ENCODE results near the gene ABR.

DNA sequence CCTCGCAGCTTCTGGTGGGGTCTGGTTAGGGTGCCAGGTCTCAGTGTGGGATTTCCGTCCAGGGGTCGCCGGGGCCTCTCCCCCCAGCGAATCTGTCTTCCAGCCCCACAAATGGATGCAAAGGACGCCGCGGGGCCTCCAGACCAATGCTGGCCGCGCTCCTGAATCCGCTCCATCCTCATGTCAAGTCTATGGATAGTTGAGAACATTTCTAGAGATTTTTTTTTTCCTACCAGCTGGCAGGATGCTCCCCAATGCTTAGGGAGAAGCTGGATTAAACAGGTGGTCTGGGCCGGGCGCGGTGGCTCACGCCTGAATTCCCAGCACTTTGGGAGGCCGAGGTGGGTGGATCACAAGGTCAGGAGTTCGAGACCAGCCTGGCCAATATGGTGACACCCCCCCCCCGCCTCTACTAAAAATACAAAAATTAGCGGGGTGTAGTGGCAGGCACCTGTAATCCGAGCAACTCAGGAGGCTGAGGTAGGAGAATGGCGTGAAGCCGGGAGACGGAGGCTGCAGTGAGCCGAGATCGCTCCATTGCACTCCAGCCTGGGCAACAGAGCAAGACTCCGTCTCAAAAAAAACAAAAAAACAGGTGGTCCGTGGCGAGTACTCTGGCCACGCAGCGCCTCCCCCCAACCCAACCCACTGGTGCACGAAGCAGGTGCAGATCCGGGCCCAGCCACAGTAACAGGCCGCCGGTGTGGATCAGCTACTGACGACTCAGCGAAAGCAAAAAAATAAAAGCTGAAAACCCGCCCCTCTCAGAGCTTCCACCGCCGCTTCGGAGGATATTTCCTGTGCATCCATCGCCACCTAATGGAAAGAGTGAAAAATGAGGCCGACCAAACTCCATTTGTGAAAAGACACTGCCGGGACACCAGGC is 199.1 kb downstream of the ABR start:
- TF ChIP-seq, protein P1, sequence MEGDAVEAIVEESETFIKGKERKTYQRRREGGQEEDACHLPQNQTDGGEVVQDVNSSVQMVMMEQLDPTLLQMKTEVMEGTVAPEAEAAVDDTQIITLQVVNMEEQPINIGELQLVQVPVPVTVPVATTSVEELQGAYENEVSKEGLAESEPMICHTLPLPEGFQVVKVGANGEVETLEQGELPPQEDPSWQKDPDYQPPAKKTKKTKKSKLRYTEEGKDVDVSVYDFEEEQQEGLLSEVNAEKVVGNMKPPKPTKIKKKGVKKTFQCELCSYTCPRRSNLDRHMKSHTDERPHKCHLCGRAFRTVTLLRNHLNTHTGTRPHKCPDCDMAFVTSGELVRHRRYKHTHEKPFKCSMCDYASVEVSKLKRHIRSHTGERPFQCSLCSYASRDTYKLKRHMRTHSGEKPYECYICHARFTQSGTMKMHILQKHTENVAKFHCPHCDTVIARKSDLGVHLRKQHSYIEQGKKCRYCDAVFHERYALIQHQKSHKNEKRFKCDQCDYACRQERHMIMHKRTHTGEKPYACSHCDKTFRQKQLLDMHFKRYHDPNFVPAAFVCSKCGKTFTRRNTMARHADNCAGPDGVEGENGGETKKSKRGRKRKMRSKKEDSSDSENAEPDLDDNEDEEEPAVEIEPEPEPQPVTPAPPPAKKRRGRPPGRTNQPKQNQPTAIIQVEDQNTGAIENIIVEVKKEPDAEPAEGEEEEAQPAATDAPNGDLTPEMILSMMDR (IDR thresholded peaks at IDR 0.05): peak; percentile 33 to 83 (median 75)
- no peak for TF ChIP-seq POLR2A (IDR thresholded peaks at IDR 0.05)
- TF ChIP-seq EP300 (IDR thresholded peaks at IDR 0.05): no peak
